SU-DHL-6 (cell line): ENCODE measurements around the gene RPTOR.
"Not testable (repeated sequence)": the region's sequence is repeated elsewhere in the genome, so short reads cannot be mapped to it uniquely, and the experiment has no call there.

Experiments
- EZH2phosphoT487 ChIP-seq: fragments of 200-600 bp; sonication (generic), shearing (Covaris generic); conservative IDR thresholded peaks from 2 replicates; pipeline ENCODE4 v1.6.1; 2018; ENCODE audit warnings: mild to moderate bottlenecking, antibody characterized with exemption, low read length, moderate library complexity, mixed read lengths
- TF ChIP-seq, protein P1 (sequence below): fragments of 200-600 bp; sonication (generic); IDR thresholded peaks from one replicate; pipeline ENCODE4 v1.5.1; 2017; ENCODE audit warnings: antibody characterized with exemption, mild to moderate bottlenecking, low read length, moderate library complexity; ENCODE audit not compliant: insufficient read depth, poor library complexity, severe bottlenecking

GRCh38 chr17:80744725-80745124, 200.1 kb downstream of the RPTOR start:
- TF ChIP-seq, protein P1, sequence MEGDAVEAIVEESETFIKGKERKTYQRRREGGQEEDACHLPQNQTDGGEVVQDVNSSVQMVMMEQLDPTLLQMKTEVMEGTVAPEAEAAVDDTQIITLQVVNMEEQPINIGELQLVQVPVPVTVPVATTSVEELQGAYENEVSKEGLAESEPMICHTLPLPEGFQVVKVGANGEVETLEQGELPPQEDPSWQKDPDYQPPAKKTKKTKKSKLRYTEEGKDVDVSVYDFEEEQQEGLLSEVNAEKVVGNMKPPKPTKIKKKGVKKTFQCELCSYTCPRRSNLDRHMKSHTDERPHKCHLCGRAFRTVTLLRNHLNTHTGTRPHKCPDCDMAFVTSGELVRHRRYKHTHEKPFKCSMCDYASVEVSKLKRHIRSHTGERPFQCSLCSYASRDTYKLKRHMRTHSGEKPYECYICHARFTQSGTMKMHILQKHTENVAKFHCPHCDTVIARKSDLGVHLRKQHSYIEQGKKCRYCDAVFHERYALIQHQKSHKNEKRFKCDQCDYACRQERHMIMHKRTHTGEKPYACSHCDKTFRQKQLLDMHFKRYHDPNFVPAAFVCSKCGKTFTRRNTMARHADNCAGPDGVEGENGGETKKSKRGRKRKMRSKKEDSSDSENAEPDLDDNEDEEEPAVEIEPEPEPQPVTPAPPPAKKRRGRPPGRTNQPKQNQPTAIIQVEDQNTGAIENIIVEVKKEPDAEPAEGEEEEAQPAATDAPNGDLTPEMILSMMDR, result not testable (repeated sequence)
- not testable (repeated sequence) for TF ChIP-seq EZH2phosphoT487
